H54 (cell line): ENCODE measurements around the gene ADARB1.

Experiments used
- DNase-seq: peaks from one replicate; pipeline ENCODE4 v3.0.0; 2011; ENCODE audit warnings: low spot score, mixed read lengths; ENCODE audit not compliant: insufficient read length
- FAIRE-seq: peaks from 3 replicates; lab custom pipeline; 2011; peaks lifted over from hg19 to GRCh38; lab: Jason Lieb, UNC
- POLR2A ChIP-seq: IDR thresholded peaks from 2 replicates; pipeline ENCODE4 v1.6.1; 2011; ENCODE audit warnings: low read depth, mild to moderate bottlenecking, low read length

The ADARB1 gene

DNA sequence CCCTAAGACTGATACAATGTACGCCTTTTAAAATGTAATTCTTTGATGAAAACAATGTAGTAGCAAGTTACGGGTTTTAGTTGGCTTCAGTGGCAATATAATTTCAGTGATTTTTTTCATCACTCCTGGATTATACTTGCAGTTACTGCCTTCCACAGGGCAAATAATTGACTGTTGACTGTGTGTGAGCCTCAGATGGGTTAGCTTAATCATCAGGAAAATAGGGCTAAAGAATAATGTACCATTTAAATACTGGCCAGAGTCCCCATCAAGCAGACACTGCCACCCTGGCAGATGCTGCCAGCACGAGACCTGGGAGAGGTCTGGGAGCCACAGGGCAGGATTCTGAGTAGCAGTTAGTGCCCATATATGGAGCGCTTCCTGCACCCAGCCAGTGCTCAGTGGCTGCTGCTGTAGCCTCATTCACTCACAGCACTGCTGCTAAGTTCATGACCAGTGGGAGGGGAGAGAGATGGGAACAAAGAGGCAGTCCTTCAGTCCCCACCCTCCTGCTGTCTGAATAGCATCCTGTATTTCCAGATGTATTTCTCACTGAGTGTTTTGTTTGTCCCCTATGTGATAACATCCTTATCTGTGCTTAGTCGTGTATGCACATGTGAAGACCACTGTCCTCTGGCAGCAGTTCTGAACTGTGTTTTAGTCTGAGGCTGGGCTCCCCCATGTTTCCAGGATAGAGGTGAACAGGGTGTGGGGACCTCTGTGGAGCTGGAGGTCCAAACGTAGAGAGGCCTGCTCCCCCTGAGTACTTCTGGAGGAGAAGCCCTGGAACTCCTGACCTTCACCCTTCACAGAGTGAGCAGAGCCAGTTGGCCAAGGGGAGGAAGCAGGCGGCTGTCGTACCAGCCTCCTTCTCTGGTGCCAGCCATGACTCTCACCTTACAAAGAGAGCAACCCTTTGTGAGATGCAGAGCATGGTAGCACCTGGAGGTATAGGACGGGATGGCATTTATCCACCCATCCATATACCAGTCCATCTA is 80.4 kb downstream of the ADARB1 start:
- DNase-seq (peak; percentile 75), FAIRE-seq (no peak)
- TF ChIP-seq POLR2A = no peak

DNA sequence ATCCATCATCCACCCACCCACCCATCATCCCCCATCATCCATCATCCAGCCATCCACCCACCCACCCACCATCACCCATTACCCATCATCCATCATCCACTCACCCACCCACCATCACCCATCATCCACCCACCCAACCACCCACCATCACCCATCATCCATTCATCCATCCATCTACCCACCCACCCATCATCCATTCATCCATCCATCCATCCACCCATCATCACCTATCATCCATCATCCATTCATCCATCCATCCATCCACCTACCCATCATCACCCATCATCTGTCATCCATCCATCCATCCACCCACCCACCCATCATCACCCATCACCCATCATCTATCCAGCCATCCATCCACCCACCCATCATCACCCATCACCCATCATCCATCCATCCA is 81.5 kb downstream of the ADARB1 start:
- no peak for TF ChIP-seq POLR2A
- FAIRE-seq (no peak), DNase-seq (no peak)

DNA sequence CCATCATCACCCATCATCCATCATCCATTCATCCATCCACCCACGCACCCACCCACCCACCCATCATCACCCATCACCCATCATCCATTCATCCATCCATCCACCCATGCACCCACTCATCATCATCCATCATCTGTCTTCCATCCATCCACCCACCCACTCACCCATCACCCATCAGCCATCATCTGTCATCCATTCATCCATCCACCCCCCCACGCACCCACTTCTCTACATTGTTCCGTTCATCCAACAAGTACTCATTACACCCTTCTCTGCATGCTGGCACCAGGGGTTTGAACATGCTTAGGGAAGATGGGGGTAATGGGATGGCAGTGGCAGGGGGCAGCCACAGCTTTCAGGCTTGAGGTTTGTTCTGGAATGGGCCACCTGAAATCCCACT is 82.1 kb downstream of the ADARB1 start:
- FAIRE-seq (no peak), DNase-seq (no peak)
- TF ChIP-seq POLR2A = no peak

DNA sequence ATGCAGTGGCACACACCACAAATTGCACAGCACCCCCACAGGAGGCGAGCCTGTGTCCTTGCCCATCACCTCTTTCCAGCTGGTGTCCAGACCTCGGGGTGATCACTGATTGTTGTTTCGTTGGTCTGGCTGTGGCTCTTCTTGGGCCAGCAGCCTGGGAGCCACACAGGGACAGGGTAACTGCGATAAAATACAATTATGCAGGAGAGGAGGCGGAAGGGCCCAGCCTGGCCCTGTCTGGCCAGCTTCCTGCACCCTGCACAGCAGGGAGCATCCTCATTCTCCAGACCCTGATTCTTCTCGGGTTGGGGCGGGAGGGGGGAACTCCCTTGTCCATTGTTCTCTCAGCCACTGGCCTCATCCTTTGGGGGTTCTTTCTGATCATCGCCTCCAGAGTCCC is 83.6 kb downstream of the ADARB1 start:
- FAIRE-seq = no peak
- TF ChIP-seq POLR2A = no peak
- no peak for DNase-seq

DNA sequence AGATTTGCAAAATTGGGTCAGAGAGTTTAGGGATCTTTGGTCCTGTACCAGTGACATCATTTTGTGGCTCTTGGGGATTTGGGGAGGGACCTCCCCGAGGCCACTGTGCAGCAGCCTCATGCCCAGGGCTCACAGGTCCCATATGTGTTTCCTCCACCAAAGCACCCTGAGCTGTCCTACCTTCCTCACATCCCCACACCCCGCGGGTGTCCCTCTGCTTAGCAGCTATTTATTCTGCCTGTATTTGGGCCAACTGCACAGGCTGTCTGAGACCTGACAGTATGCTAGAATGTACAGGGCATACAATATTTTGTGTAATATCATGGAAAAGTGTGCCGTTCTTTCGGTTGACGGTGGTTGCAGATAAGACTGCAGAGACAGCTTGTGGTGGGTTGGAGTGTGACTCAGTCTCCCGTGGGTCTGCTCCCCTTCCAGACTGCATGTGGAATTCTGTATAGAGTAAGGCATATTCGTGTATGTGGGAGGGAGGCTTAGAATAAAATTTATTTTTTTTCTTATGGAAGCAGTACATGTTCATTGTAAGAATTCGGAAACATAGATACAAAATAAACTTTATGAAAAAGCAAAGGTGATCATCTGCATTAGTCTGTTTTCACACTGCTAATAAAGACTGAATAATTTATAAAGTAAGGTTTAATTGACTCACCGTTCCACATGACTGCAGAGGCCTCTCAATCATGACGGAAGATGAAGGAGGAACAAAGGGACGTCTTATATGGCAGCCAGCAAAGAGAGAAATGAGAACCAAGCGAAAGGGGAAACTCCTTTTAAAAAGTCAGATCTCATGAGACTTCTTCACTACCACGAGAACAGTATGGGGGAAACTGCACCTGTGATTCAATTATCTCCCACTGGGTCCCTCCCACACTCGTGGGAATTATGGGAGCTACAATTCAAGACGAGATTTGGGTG is 84.4 kb downstream of the ADARB1 start:
- DNase-seq (no peak), FAIRE-seq (no peak)
- TF ChIP-seq POLR2A = no peak

DNA sequence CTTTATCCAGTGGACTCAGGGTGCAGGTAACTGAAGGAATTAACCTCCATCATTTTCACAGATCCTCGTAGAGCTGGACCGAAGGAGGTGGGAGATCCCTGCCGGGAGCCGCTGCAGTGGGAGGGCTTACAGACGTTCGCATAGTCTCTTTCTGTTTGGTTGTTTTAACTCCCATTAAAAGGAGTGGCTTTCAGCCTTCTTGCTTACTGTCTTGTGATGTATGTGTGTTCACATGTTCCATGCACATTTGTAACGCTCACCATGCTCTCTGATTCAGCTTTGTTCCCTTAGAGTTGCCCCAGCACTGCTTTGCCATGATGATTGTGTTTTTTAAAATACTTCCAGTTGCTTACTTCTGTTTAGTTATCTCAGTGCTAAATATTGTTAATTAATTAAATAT is 85.8 kb downstream of the ADARB1 start:
- DNase-seq (no peak), FAIRE-seq (no peak)
- no peak for TF ChIP-seq POLR2A

DNA sequence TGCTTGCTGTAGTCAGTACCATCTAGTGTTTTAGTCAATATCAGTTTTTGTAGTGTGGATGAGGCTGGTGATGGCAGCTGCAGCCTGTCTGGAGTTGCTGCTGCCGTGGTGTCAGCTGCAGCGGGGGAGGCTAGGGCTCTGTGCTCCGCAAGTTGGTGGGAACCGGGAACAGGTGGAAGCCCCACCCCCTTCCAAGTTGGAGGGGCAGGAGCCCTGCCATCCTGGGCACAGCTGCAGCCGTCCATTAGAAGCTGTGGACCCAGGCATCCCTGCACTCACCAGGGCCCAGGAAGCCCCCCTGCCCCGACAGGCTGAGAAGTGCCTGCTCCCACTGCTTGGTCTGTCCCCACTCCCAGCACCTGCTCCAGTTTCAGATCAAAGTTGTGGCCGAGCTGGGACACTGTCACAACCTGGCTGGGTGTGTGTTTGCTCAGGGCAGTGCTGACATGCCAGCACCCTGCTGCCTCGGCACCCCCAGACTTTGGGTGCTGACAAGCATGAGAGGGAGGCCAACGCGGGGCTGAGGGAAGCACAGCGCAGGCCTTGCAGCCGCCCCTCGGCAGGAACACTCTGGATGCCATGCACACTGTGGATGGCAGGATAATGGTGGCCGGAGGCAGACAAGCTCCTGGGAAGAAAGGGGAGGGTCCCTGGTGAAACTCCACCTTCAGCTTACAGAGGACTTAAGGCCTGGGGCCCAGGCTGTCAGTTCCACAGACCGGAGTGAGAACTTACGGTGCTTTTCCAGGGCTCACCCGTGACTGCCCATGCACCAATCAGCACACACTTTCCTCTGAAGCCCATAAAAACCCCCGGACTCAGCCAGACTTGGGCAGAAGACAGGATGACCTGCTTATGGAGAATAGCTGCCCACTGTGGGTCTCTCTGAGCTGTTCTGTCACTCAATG is 86.9 kb downstream of the ADARB1 start:
- no peak for DNase-seq
- TF ChIP-seq POLR2A = no peak
- no peak for FAIRE-seq

DNA sequence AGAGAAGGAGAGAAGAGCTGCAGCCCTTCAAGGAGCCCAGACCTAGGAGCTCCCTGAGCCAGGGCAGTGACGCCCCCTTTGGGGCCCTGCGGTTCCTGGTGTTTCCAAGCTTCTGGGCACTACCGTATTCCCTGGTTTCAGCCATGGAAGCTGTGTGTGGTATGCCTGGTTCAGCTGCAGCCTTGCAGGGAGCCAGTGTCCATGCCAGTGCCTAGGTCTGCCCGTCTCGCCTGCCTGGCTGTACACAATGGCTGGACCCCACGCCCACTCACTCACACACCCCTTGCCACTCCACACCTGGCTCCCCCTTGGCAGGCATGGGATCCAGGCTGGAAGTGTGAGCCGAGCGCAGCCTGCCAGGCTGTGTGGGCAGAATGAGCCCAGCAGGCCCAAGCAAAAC is 87.7 kb downstream of the ADARB1 start:
- DNase-seq (no peak), FAIRE-seq (no peak)
- no peak for TF ChIP-seq POLR2A

DNA sequence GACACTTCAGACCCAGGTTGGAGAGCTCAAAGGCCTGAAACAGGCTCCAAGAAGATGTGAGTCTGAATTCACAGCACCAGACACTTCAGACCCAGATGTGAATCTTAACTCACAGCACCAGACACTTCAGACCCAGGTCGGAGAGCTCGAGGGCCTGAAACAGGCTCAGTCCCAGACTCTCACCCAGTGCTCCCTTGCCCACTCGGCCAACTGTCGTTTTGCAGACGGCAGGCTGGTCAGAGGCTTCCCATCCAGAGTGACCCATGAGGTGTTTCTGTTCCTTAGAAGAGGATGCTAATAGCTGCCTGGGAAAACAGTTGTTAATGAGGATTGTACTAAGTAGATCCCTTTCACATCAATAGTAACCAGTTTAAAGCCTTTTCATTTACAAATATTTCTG is 88.4 kb downstream of the ADARB1 start:
- no peak for TF ChIP-seq POLR2A
- DNase-seq (no peak), FAIRE-seq (no peak)

DNA sequence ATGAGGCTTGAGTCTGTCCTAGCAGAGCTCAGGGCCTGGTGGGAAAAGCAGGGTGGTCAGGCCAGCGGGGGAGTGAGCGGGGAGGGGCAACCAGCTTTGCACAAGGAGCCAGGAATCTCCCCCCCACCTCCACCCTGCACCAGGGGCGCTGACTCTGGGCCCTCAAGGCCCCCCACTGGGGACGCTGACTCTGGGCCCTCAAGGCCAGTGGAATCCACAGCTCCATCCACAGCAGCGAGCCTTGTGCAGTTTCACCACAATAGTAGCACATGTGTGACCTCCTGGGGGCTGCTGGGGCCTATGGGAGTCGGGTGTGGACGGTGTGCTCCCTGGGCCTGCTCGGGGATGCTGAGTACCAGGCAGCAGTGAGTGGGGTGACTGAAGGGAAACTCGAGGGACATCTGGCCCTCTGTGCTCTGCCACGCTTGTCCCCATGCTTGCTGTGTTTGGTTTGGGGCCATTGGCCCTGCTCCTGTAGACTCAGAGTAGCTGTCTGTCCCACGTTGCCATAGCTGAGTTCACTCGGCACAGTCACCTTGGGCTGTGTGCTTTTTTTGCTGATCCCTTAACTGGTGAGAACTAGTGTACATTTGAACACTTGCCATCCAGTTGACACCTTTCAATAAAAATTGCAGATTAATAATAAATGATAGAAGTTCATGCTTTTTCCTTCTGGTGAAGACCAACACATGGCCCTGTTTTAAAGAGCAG is 89.2 kb downstream of the ADARB1 start:
- TF ChIP-seq POLR2A = no peak

DNA sequence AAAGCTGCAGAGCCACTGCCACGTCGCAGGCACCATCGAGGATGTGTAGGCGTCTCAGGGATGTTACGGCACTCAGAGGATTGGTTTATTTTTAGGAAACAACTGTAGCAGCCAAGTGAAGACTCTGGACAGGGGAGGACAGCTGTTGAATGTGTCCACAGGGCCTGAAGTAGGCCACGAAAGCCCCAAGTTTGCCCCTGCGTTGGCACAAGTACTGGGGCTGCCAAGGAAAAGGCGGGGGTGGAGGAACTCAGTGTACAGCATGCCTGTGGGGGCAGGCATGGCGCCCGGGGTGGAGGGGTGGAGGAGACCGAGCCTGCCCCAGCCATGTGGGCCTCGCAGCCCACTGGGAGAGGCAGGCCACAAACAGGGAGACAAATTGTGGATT is 89.7 kb downstream of the ADARB1 start:
- no peak for FAIRE-seq
- no peak for DNase-seq
- no peak for TF ChIP-seq POLR2A

More for the DNA sequence above, 89.2 kb downstream of the ADARB1 start:
- FAIRE-seq (no peak), DNase-seq (no peak)

DNA sequence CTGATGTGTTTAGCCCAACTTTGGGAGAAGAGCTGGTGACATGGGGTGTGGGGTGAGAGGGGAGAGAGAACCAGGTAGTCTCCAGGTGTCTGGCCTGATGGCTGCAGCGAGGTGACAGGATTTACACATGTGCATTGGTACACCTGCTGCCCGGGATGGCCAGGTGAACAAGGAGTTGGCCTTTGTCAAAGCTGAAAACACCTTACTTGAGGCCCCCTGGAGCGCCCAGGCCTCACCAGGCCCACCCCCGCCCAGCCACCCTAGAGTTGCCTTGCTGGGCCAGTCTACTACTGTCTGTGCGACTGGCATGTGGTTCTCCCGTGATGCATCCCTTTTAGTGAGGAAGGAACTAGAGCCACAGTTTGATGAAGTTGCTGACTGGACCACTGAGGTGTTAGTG is 90.5 kb downstream of the ADARB1 start:
- DNase-seq = no peak
- TF ChIP-seq POLR2A = no peak
- FAIRE-seq = no peak

DNA sequence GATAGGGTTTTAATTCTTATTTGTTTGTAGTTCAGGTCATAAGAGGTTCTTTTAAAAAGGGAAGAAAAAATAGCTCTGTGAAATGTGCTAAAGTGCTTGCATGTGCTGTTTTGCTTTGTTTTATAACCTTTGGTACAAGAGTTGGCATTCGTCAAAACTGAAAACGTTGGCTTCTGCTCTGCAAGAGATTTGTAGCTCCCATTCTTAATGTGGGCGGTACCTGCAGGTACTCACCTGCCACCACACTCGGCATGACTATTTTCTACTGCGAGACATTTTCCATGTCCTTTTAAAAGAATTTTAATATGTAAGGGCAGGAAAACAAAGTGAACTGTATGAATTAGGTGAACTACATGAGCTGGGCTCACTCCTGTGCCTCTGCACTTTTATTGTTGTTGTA is 92.6 kb downstream of the ADARB1 start:
- no peak for FAIRE-seq
- no peak for TF ChIP-seq POLR2A
- no peak for DNase-seq
